Fibroblast of lung (primary cell): Measurements from ENCODE around the gene SLC38A7. TPM values are rescaled to one million over a fixed set of nuclear protein-coding genes. Genes with fewer than 3 reads are reported as not detected.

ENCODE experiments used
- DNase-seq, 2 donors: peaks; one replicate each; pipeline versions ENCODE4 v3.0.0 to v3.0.0-alpha.2; 2010; ENCODE audit warnings: low read depth in 2 of 2
- H2AFZ ChIP-seq: 2 replicates; pipeline ENCODE4 v1.5.1; 2012; ENCODE audit warnings: low read length, control low read depth, inconsistent platforms
- H3K27ac ChIP-seq: 2 replicates; pipeline ENCODE4 v1.5.1; 2011; ENCODE audit warnings: low read length, control low read depth; ENCODE audit not compliant: insufficient read depth
- H3K27me3 ChIP-seq: 2 replicates; pipeline ENCODE4 v1.5.1; 2011; ENCODE audit warnings: mild to moderate bottlenecking, low read length; ENCODE audit not compliant: control insufficient read depth, insufficient read depth
- H3K36me3 ChIP-seq: 2 replicates; pipeline ENCODE4 v1.5.1; 2011; ENCODE audit warnings: low read length; ENCODE audit not compliant: control insufficient read depth, insufficient read depth
- H3K4me1 ChIP-seq: 2 replicates; pipeline ENCODE4 v1.5.1; 2011; ENCODE audit warnings: low read length; ENCODE audit not compliant: control insufficient read depth, insufficient read depth; ENCODE audit errors: extremely low read depth
- H3K4me2 ChIP-seq: 2 replicates; pipeline ENCODE4 v1.5.1; 2011; ENCODE audit warnings: low read length, control low read depth; ENCODE audit not compliant: insufficient read depth; ENCODE audit errors: extremely low read depth
- H3K4me3 ChIP-seq, 4 experiments: fragments of 200-600 bp in 1 of 4; sonication (generic) in 1 of 4; replicated peaks in 1 of 4; 2 replicates each; pipeline ENCODE4 v1.5.1; 2011 to 2016; ENCODE audit warnings: low read length in 4 of 4, low read depth in 3 of 4, mild to moderate bottlenecking in 3 of 4, control low read depth in 2 of 4, inconsistent platforms in 1 of 4, mixed read lengths in 1 of 4; ENCODE audit not compliant: insufficient read depth in 1 of 4; ENCODE audit errors: control extremely low read depth in 1 of 4
- H3K79me2 ChIP-seq: 2 replicates; pipeline ENCODE4 v1.5.1; 2012; ENCODE audit warnings: mild to moderate bottlenecking, low read length, inconsistent platforms; ENCODE audit not compliant: control insufficient read depth, insufficient read depth
- H3K9ac ChIP-seq: 2 replicates; pipeline ENCODE4 v1.5.1; 2011; ENCODE audit warnings: mild to moderate bottlenecking, low read length, control low read depth; ENCODE audit not compliant: insufficient read depth
- H3K9me3 ChIP-seq: 2 replicates; pipeline ENCODE4 v1.5.1; 2012; ENCODE audit warnings: low read depth, low read length; ENCODE audit not compliant: control insufficient read depth, insufficient read depth
- H4K20me1 ChIP-seq: 2 replicates; pipeline ENCODE4 v1.5.1; 2011; ENCODE audit warnings: low read length; ENCODE audit not compliant: control insufficient read depth, insufficient read depth; ENCODE audit errors: extremely low read depth
- CTCF ChIP-seq, 2 donors: IDR thresholded peaks in 1 of 2; conservative IDR thresholded peaks in 1 of 2; 1 replicate in 1 of 2; 2 replicates in 1 of 2; pipeline ENCODE4 v1.5.1; 2011 to 2012; ENCODE audit warnings: low read length in 2 of 2, control low read depth in 1 of 2, inconsistent platforms in 1 of 2, low read depth in 1 of 2, mild to moderate bottlenecking in 1 of 2
- EZH2 ChIP-seq: IDR thresholded peaks from 2 replicates; pipeline ENCODE4 v1.5.1; 2012; ENCODE audit warnings: low read length, control low read depth, mild to moderate bottlenecking; ENCODE audit errors: missing control alignments
- polyA plus RNA-seq, 2 donors: library from polyadenylated mRNA; depleted of rRNA in 1 of 2; stranded (reverse) in 1 of 2; unstranded in 1 of 2; fragments of >200 nt; gene quantifications; 2 replicates each; pipeline ENCODE4 v1.2.1, GENCODE V29; 2011 to 2012; ENCODE audit warnings: missing spikeins in 1 of 2
- total RNA-seq: library from RNA; depleted of rRNA; stranded (reverse); fragments of >200 nt; gene quantifications from 2 replicates; pipeline ENCODE4 v1.2.1, GENCODE V29; 2014

The SLC38A7 gene
- total and polyA plus RNA-seq, 2 donors (not counting 1 experiment from before 2014, with no cell fraction given), result 15.4 to 30.1 TPM

DNA sequence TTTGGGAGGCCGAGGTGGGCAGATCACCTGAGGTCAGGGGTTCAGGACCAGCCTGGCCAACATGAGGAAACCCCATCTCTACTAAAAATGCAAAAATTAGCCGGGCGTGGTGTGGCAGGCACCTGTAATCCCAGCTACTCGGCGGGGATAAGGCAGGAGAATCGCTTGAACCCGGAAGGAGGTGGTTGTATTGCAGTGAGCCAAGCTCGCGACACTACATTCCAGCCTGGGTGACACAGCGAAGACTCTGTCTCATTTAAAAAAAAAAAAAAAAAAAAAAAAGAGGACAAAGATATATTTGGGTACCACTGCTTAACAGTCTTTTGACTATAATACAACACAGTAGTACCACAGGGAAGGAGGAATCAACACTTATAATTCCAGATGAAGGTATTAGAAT lies 64.2 kb downstream of the SLC38A7 start:
- H3K4me2 ChIP-seq, result no peak overlapping the region
- H2AFZ ChIP-seq, result no peak overlapping the region
- no peak for DNase-seq
- no peaks in the 10 kb centered on the region for H3K27me3 ChIP-seq
- H3K9ac ChIP-seq, result no peak overlapping the region
- peaks cover 7% of the 10 kb centered on the region for H3K36me3 ChIP-seq
- H3K27ac ChIP-seq, result no peak overlapping the region
- H3K4me3 ChIP-seq, result no peak overlapping the region
- peaks cover 76% of the 10 kb centered on the region for H3K79me2 ChIP-seq
- no peaks in the 10 kb centered on the region for H3K4me1 ChIP-seq
- TF ChIP-seq CTCF (conservative IDR thresholded peaks at IDR 0.05 in 1 of 2, IDR thresholded peaks at IDR 0.05 in 1 of 2; ENCODE audit: low read depth in 1 of 2, low read length in 2 of 2), result no peak
- TF ChIP-seq EZH2, result no peak
- no peaks in the 10 kb centered on the region for H3K9me3 ChIP-seq
- no peaks in the 10 kb centered on the region for H4K20me1 ChIP-seq

GRCh38 chr16:58615280-58615679 lies 69.3 kb downstream of the SLC38A7 start:
- H3K27me3 ChIP-seq, result no peaks in the 10 kb centered on the region
- no peak overlapping the region for H3K9ac ChIP-seq
- H3K9me3 ChIP-seq, result no peaks in the 10 kb centered on the region
- H3K27ac ChIP-seq, result no peak overlapping the region
- no peak overlapping the region for H3K4me3 ChIP-seq
- H3K4me2 ChIP-seq, result no peak overlapping the region
- peaks cover 72% of the 10 kb centered on the region for H3K79me2 ChIP-seq
- TF ChIP-seq CTCF (conservative IDR thresholded peaks at IDR 0.05 in 1 of 2, IDR thresholded peaks at IDR 0.05 in 1 of 2; ENCODE audit: low read depth in 1 of 2, low read length in 2 of 2), result no peak
- no peak for TF ChIP-seq EZH2
- H2AFZ ChIP-seq, result no peak overlapping the region
- H3K4me1 ChIP-seq, result peaks cover 2% of the 10 kb centered on the region
- H4K20me1 ChIP-seq, result no peaks in the 10 kb centered on the region
- peak in 1 of 2 donors; percentile 24 for DNase-seq
- H3K36me3 ChIP-seq, result peaks cover 2% of the 10 kb centered on the region

Other genes with a start within 250 kb of the SLC38A7 start
- gene NDRG4, start 184.6 kb downstream of the SLC38A7 start, total RNA-seq, result 1.8 and 5.1 TPM in 2 replicates
- gene NDRG4, start 184.6 kb downstream of the SLC38A7 start, polyA plus RNA-seq, result 4.0 and 8.3 TPM in 2 replicates
- 7.9 and 8.2 TPM in 2 replicates for gene SETD6, start 169.3 kb downstream of the SLC38A7 start, total RNA-seq
- gene SETD6, start 169.3 kb downstream of the SLC38A7 start, polyA plus RNA-seq, result 6.3 and 7.2 TPM in 2 replicates
- gene CNOT1, start 54.9 kb downstream of the SLC38A7 start, total RNA-seq, result 103 and 162 TPM in 2 replicates
- 59.0 and 98.2 TPM in 2 replicates for gene CNOT1, start 54.9 kb downstream of the SLC38A7 start, polyA plus RNA-seq
- 20.8 and 39.3 TPM in 2 replicates for gene GOT2, start 49.5 kb upstream of the SLC38A7 start, total RNA-seq
- gene GOT2, start 49.5 kb upstream of the SLC38A7 start, polyA plus RNA-seq, result 53.9 and 94.0 TPM in 2 replicates